ENCODE measurements around the gene TNS4.

Gene TNS4

GRCh38 chr17:40433551-40434415 is 67.6 kb downstream of the TNS4 start:
- H2AK5ac ChIP-seq (ENCODE audit: low read depth, low read length): no peak overlapping the region

GRCh38 chr17:40432864-40433528 is 68.4 kb downstream of the TNS4 start:
- Histone ChIP-seq H3K4ac (ENCODE audit: low read length) (no peak overlapping the region), H2BK120ac (ENCODE audit: low read depth, low read length) (no peak overlapping the region), H3K4me1 (ENCODE audit: control insufficient read depth in 2 of 2, insufficient read depth in 1 of 2, low read depth in 1 of 2, low read length in 2 of 2) (peaks cover 0 to 3% of the 10 kb centered on the region in 2 donors), H3K18ac (ENCODE audit: low read length) (peak overlapping the region; percentile 79), H3K27me3 (ENCODE audit: control insufficient read depth in 3 of 3, insufficient read depth in 3 of 3, low read depth in 1 of 3, low read length in 3 of 3) (peaks cover 0 to 34% (median 0%) of the 10 kb centered on the region in 3 experiments), H2BK15ac (ENCODE audit: low read length) (peak overlapping the region; percentile 90), H3K79me1 (ENCODE audit: low read depth, low read length) (no peaks in the 10 kb centered on the region), H2BK12ac (ENCODE audit: low read length) (no peak overlapping the region), H3K14ac (ENCODE audit: low read length) (no peak overlapping the region), H2AFZ (ENCODE audit: low read length) (peak overlapping the region; percentile 60), H2AK5ac (ENCODE audit: low read depth, low read length) (peak overlapping the region; percentile 49), H3K9ac (ENCODE audit: low read depth, low read length, poor library complexity) (peak overlapping the region; percentile 54), H3K9me3 (replicated peaks in 1 of 2; ENCODE audit: control insufficient read depth in 2 of 2, insufficient read depth in 1 of 2, low read depth in 1 of 2, low read length in 2 of 2) (no peaks in the 10 kb centered on the region), H4K8ac (ENCODE audit: low read depth, low read length) (no peak overlapping the region), H3K4me2 (ENCODE audit: insufficient read depth, low read length, poor library complexity, severe bottlenecking) (no peak overlapping the region), H3K23ac (ENCODE audit: low read depth, low read length, poor library complexity) (no peak overlapping the region), H3K36me3 (replicated peaks in 1 of 2; ENCODE audit: control insufficient read depth in 2 of 2, insufficient read depth in 2 of 2, low read length in 2 of 2) (no peaks in the 10 kb centered on the region), H2BK5ac (ENCODE audit: low read length) (no peak overlapping the region), H3K27ac (replicated peaks; ENCODE audit: low read length) (no peak overlapping the region), H3K4me3 (ENCODE audit: low read length in 2 of 2) (no peak overlapping the region), H4K91ac (ENCODE audit: low read depth, low read length, poor library complexity) (no peak overlapping the region)
- DNase-seq (ENCODE audit: low spot score): no peak
- no CpG with 5 or more reads among the region's 2 CpGs for WGBS, 2 donors (ENCODE audit: extremely low coverage in 2 of 2, insufficient read length in 2 of 2, insufficient replicate concordance in 1 of 2)

More at GRCh38 chr17:40433551-40434415, 67.6 kb downstream of the TNS4 start:
- Histone ChIP-seq H3K4me2 (ENCODE audit: insufficient read depth, low read length, poor library complexity, severe bottlenecking) (no peak overlapping the region), H4K8ac (ENCODE audit: low read depth, low read length) (no peak overlapping the region), H2BK12ac (ENCODE audit: low read length) (no peak overlapping the region), H3K79me1 (ENCODE audit: low read depth, low read length) (no peaks in the 10 kb centered on the region), H3K36me3 (replicated peaks in 1 of 2; ENCODE audit: control insufficient read depth in 2 of 2, insufficient read depth in 2 of 2, low read length in 2 of 2) (no peaks in the 10 kb centered on the region), H4K91ac (ENCODE audit: low read depth, low read length, poor library complexity) (no peak overlapping the region), H2BK120ac (ENCODE audit: low read depth, low read length) (no peak overlapping the region), H3K27me3 (ENCODE audit: control insufficient read depth in 3 of 3, insufficient read depth in 3 of 3, low read depth in 1 of 3, low read length in 3 of 3) (peaks cover 0 to 33% (median 0%) of the 10 kb centered on the region in 3 experiments), H2BK15ac (ENCODE audit: low read length) (peak overlapping the region; percentile 90), H3K27ac (replicated peaks; ENCODE audit: low read length) (no peak overlapping the region), H3K14ac (ENCODE audit: low read length) (no peak overlapping the region), H3K9me3 (replicated peaks in 1 of 2; ENCODE audit: control insufficient read depth in 2 of 2, insufficient read depth in 1 of 2, low read depth in 1 of 2, low read length in 2 of 2) (no peaks in the 10 kb centered on the region), H3K4me1 (ENCODE audit: control insufficient read depth in 2 of 2, insufficient read depth in 1 of 2, low read depth in 1 of 2, low read length in 2 of 2) (peaks cover 0 to 3% of the 10 kb centered on the region in 2 donors), H2BK5ac (ENCODE audit: low read length) (no peak overlapping the region), H3K23ac (ENCODE audit: low read depth, low read length, poor library complexity) (no peak overlapping the region), H3K9ac (ENCODE audit: low read depth, low read length, poor library complexity) (no peak overlapping the region), H2AFZ (ENCODE audit: low read length) (peak overlapping the region; percentile 60), H3K4ac (ENCODE audit: low read length) (no peak overlapping the region), H3K18ac (ENCODE audit: low read length) (peak overlapping the region; percentile 79), H3K4me3 (ENCODE audit: low read length in 2 of 2) (no peak overlapping the region)
- DNase-seq (ENCODE audit: low spot score): no peak
- no CpG with 5 or more reads among the region's 6 CpGs for WGBS, 2 donors (ENCODE audit: extremely low coverage in 2 of 2, insufficient read length in 2 of 2, insufficient replicate concordance in 1 of 2)

- H2BK12ac ChIP-seq (ENCODE audit: low read length): no peak overlapping the region
- H3K9me3 ChIP-seq (replicated peaks in 1 of 2; ENCODE audit: control insufficient read depth in 2 of 2, insufficient read depth in 1 of 2, low read depth in 1 of 2, low read length in 2 of 2): no peaks in the 10 kb centered on the region
- no peak overlapping the region for H3K18ac ChIP-seq (ENCODE audit: low read length)
- no peak overlapping the region for H3K14ac ChIP-seq (ENCODE audit: low read length)
- no peak overlapping the region for H2AK5ac ChIP-seq (ENCODE audit: low read depth, low read length)
- H3K27me3 ChIP-seq (ENCODE audit: control insufficient read depth in 3 of 3, insufficient read depth in 3 of 3, low read depth in 1 of 3, low read length in 3 of 3): peaks cover 0 to 33% (median 0%) of the 10 kb centered on the region in 3 experiments
- H3K4ac ChIP-seq (ENCODE audit: low read length): no peak overlapping the region
- no peak overlapping the region for H2BK15ac ChIP-seq (ENCODE audit: low read length)
- no peak overlapping the region for H2BK120ac ChIP-seq (ENCODE audit: low read depth, low read length)
- no peak overlapping the region for H3K4me3 ChIP-seq (ENCODE audit: low read length in 2 of 2)
- H3K4me1 ChIP-seq (ENCODE audit: control insufficient read depth in 2 of 2, insufficient read depth in 1 of 2, low read depth in 1 of 2, low read length in 2 of 2): peaks cover 0 to 3% of the 10 kb centered on the region in 2 donors
- no peak overlapping the region for H2BK5ac ChIP-seq (ENCODE audit: low read length)
- no peaks in the 10 kb centered on the region for H3K36me3 ChIP-seq (replicated peaks in 1 of 2; ENCODE audit: control insufficient read depth in 2 of 2, insufficient read depth in 2 of 2, low read length in 2 of 2)
- no peak overlapping the region for H3K23ac ChIP-seq (ENCODE audit: low read depth, low read length, poor library complexity)
- H2AFZ ChIP-seq (ENCODE audit: low read length): no peak overlapping the region
- H3K9ac ChIP-seq (ENCODE audit: low read depth, low read length, poor library complexity): peak overlapping the region; percentile 2
- no peaks in the 10 kb centered on the region for H3K79me1 ChIP-seq (ENCODE audit: low read depth, low read length)
- DNase-seq (ENCODE audit: low spot score): no peak
- no peak overlapping the region for H4K91ac ChIP-seq (ENCODE audit: low read depth, low read length, poor library complexity)
- WGBS, 2 donors (ENCODE audit: extremely low coverage in 2 of 2, insufficient read length in 2 of 2, insufficient replicate concordance in 1 of 2): 100% methylated on average over 1 of the region's 3 CpGs
- no peak overlapping the region for H4K8ac ChIP-seq (ENCODE audit: low read depth, low read length)
- no peak overlapping the region for H3K27ac ChIP-seq (replicated peaks; ENCODE audit: low read length)
- no peak overlapping the region for H3K4me2 ChIP-seq (ENCODE audit: insufficient read depth, low read length, poor library complexity, severe bottlenecking)
Observed at GRCh38 chr17:40431231-40431602, 70.2 kb downstream of the TNS4 start.
